SK-N-SH (cell line): ENCODE results near the gene GALNT6. TPM values are rescaled to one million over a fixed set of nuclear protein-coding genes. Genes with fewer than 3 reads are reported as not detected.

Experiments used
- CTCF ChIA-PET: fragments of 300-600, 350-600 bp; formaldehyde crosslinking; extraction: SDS; loops from one replicate; lab custom pipeline; 2021; lab: Yijun Ruan, JAX
- POLR2A ChIA-PET: fragments of 350-600 bp; sonication (Branson Sonifier 250); formaldehyde crosslinking; extraction: SDS; loops from one replicate; lab custom pipeline; 2020; ENCODE audit warnings: antibody characterized with exemption, inconsistent platforms; lab: Yijun Ruan, JAX
- DNase-seq: peaks from one replicate; pipeline ENCODE4 v3.0.0; 2012
- H2AFZ ChIP-seq: fragments of 200-600 bp; sonication (generic); 2 replicates; pipeline ENCODE4 v1.8.1; 2016; ENCODE audit warnings: antibody characterized with exemption, mild to moderate bottlenecking, low read depth
- H3F3A ChIP-seq: fragments of 200-600 bp; sonication (generic); replicated peaks from 2 replicates; pipeline ENCODE3; 2016; ENCODE audit warnings: antibody characterized with exemption, mild to moderate bottlenecking; ENCODE audit not compliant: insufficient read depth
- H3K27ac ChIP-seq, 2 experiments: fragments of 200-500 bp in 1 of 2; fragments of 200-600 bp in 1 of 2; sonication (Bioruptor generic) in 1 of 2; sonication (generic), shearing (Covaris generic) in 1 of 2; 2 replicates each; pipeline versions ENCODE4 v1.5.1 to v1.6.1; 2014 to 2016; ENCODE audit warnings: low read depth in 2 of 2, inconsistent platforms in 1 of 2, low read length in 1 of 2, mild to moderate bottlenecking in 1 of 2, mixed read lengths in 1 of 2
- H3K27me3 ChIP-seq: fragments of 200-600 bp; sonication (generic), shearing (Covaris generic); 2 replicates; pipeline ENCODE4 v1.6.1; 2016; ENCODE audit warnings: mixed run types; ENCODE audit not compliant: insufficient read depth
- H3K36me3 ChIP-seq, 2 experiments: fragments of 200-500 bp in 1 of 2; fragments of 200-600 bp in 1 of 2; sonication (Bioruptor generic) in 1 of 2; sonication (generic) in 1 of 2; replicated peaks in 1 of 2; 2 replicates each; pipeline versions ENCODE3 to v1.5.1; 2014 to 2016; ENCODE audit warnings: low read length in 1 of 2, mild to moderate bottlenecking in 1 of 2; ENCODE audit not compliant: insufficient read depth in 2 of 2, control insufficient read depth in 1 of 2
- H3K4me1 ChIP-seq, 2 experiments: fragments of 200-500 bp in 1 of 2; fragments of 200-600 bp in 1 of 2; sonication (Bioruptor generic) in 1 of 2; sonication (generic), shearing (Covaris generic) in 1 of 2; 2 replicates each; pipeline versions ENCODE4 v1.5.1 to v1.6.1; 2014 to 2016; ENCODE audit warnings: low read depth in 1 of 2, low read length in 1 of 2, mixed run types in 1 of 2; ENCODE audit not compliant: insufficient read depth in 2 of 2, control insufficient read depth in 1 of 2
- H3K4me2 ChIP-seq: fragments of 200-600 bp; sonication (generic), shearing (Covaris generic); 2 replicates; pipeline ENCODE4 v1.6.1; 2017; ENCODE audit warnings: mixed run types
- H3K4me3 ChIP-seq, 2 experiments: fragments of 200-500 bp in 1 of 2; fragments of 200-600 bp in 1 of 2; sonication (Bioruptor generic) in 1 of 2; sonication (generic), shearing (Covaris generic) in 1 of 2; 2 replicates each; pipeline versions ENCODE4 v1.5.1 to v1.8.1; 2014 to 2016; ENCODE audit warnings: low read depth in 2 of 2, inconsistent platforms in 1 of 2, low read length in 1 of 2, mild to moderate bottlenecking in 1 of 2, mixed read lengths in 1 of 2, moderate library complexity in 1 of 2
- H3K79me2 ChIP-seq: fragments of 200-600 bp; sonication (generic); 2 replicates; pipeline ENCODE4 v1.8.1; 2017; ENCODE audit warnings: mild to moderate bottlenecking; ENCODE audit not compliant: insufficient read depth
- H3K9ac ChIP-seq: fragments of 200-600 bp; sonication (generic); 2 replicates; pipeline ENCODE4 v1.6.1; 2017; ENCODE audit warnings: mixed run types
- H3K9me2 ChIP-seq: fragments of 200-600 bp; sonication (generic); 2 replicates; pipeline ENCODE4 v1.6.1; 2017; ENCODE audit warnings: mixed run types
- H3K9me3 ChIP-seq: fragments of 200-600 bp; sonication (generic); 2 replicates; pipeline ENCODE4 v1.6.1; 2017; ENCODE audit warnings: mixed run types, mild to moderate bottlenecking, moderate library complexity
- H4K20me1 ChIP-seq: fragments of 200-600 bp; sonication (generic); 2 replicates; pipeline ENCODE4 v1.6.1; 2017; ENCODE audit warnings: mild to moderate bottlenecking, mixed run types; ENCODE audit not compliant: insufficient read depth
- ELF1 ChIP-seq: IDR thresholded peaks from 2 replicates; pipeline ENCODE4 v1.4.0; 2012
- EP300 ChIP-seq, 2 experiments: IDR thresholded peaks; 2 replicates each; pipeline versions ENCODE4 v1.4.0 to v1.6.1; 2012; ENCODE audit warnings: borderline replicate concordance in 1 of 2, low read depth in 1 of 2, low read length in 1 of 2
- FOSL2 ChIP-seq: IDR thresholded peaks from 2 replicates; pipeline ENCODE4 v1.4.0; 2012; ENCODE audit warnings: low read depth, mild to moderate bottlenecking, moderate library complexity, borderline replicate concordance
- FOXJ3 ChIP-seq: sonication (generic); formaldehyde crosslinking; IDR thresholded peaks from 2 replicates; pipeline ENCODE4 v1.5.1; 2020; ENCODE audit warnings: mild to moderate bottlenecking, missing genetic modification reagents
- GABPA ChIP-seq: IDR thresholded peaks from 2 replicates; pipeline ENCODE4 v1.4.0; 2012; ENCODE audit warnings: low read depth, mild to moderate bottlenecking
- JUND ChIP-seq: IDR thresholded peaks from 2 replicates; pipeline ENCODE4 v1.4.0; 2012
- MEF2A ChIP-seq: IDR thresholded peaks from 2 replicates; pipeline ENCODE4 v1.4.0; 2012; ENCODE audit warnings: low read depth, borderline replicate concordance
- NRF1 ChIP-seq: IDR thresholded peaks from 2 replicates; pipeline ENCODE4 v1.6.1; 2012; ENCODE audit warnings: low read depth, mild to moderate bottlenecking, low read length
- POLR2AphosphoS5 ChIP-seq: IDR thresholded peaks from 2 replicates; pipeline ENCODE4 v1.6.1; 2012; ENCODE audit warnings: low read depth, low read length
- RCOR1 ChIP-seq: fragments of 150-350 bp; IDR thresholded peaks from 2 replicates; pipeline ENCODE4 v1.6.1; 2017; ENCODE audit warnings: antibody characterized with exemption, low read length
- RFX5 ChIP-seq: IDR thresholded peaks from 2 replicates; pipeline ENCODE4 v1.6.1; 2012; ENCODE audit warnings: mild to moderate bottlenecking, improper control_type of control experiment, low read length
- RXRA ChIP-seq: IDR thresholded peaks from 2 replicates; pipeline ENCODE4 v1.4.0; 2012; ENCODE audit warnings: low read depth, mild to moderate bottlenecking, borderline replicate concordance
- SIN3A ChIP-seq: IDR thresholded peaks from 2 replicates; pipeline ENCODE4 v1.6.1; 2012; ENCODE audit warnings: low read depth, mild to moderate bottlenecking, low read length, moderate library complexity, borderline replicate concordance
- SMC3 ChIP-seq: IDR thresholded peaks from 2 replicates; pipeline ENCODE4 v1.6.1; 2012; ENCODE audit warnings: low read depth, low read length, improper control_type of control experiment
- TAF1 ChIP-seq: IDR thresholded peaks from 2 replicates; pipeline ENCODE4 v1.6.1; 2012; ENCODE audit warnings: low read depth, mild to moderate bottlenecking, low read length, moderate library complexity, borderline replicate concordance
- TCF12 ChIP-seq: IDR thresholded peaks from 2 replicates; pipeline ENCODE4 v1.4.0; 2012
- YY1 ChIP-seq: IDR thresholded peaks from 2 replicates; pipeline ENCODE4 v1.4.0; 2012; ENCODE audit warnings: low read depth, mild to moderate bottlenecking
- WGBS: methylation state at CpG from one replicate; pipeline ENCODE4 v1.1.6; 2017; ENCODE audit warnings: low lambda C conversion rate; 5-methylcytosine and 5-hydroxymethylcytosine counted together
- polyA plus RNA-seq, 3 experiments: library from polyadenylated mRNA; depleted of rRNA; stranded (reverse); fragments of >200 nt; gene quantifications; 2 replicates each; pipeline ENCODE4 v1.2.3, GENCODE V29; 2012
- TF ChIP-seq, protein P1 (sequence below): IDR thresholded peaks from 2 replicates; pipeline ENCODE4; 2012
- TF ChIP-seq, protein P2 (sequence below): IDR thresholded peaks from 2 replicates; pipeline ENCODE4 v1.4.0; 2012; ENCODE audit warnings: low read depth, borderline replicate concordance
- TF ChIP-seq, protein P3 (sequence below): IDR thresholded peaks from 2 replicates; pipeline ENCODE4 v1.4.0; 2012; ENCODE audit warnings: low read depth, borderline replicate concordance
- TF ChIP-seq, protein P4 (sequence below): IDR thresholded peaks from 2 replicates; pipeline ENCODE4 v1.4.0; 2012; ENCODE audit warnings: low read depth

The GALNT6 gene
- polyA plus RNA-seq, 1 of the 3 experiments (the other 2 are of a cell fraction) = 0.74 TPM

DNA sequence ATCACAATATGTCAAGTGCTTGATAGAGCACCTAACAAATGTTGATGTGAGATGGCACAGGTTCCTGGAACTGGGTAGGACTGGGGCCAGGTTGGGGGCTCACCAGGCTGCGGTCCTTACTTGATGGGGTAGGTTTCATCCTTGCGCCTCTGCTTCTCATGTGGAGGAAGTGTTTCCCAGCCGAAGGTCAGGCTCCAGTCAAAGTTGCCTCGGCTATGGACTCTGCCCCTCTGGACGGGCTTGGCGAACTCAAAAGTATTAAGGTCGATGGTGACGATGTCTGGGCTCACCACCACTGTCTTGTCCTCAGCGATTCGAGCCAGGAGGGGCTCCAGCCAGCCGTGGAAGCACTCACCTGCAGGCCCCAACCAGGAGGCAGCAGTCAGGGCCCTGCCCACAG, 27.2 kb downstream of the GALNT6 start:
- TF ChIP-seq YY1 (no peak), RXRA (no peak), TAF1 (no peak), SIN3A (no peak), JUND (no peak), FOXJ3 (CRISPR knock-in tag) (no peak), TCF12 (no peak), EP300 (IDR thresholded peaks at IDR 0.05; ENCODE audit: borderline replicate concordance in 1 of 2, low read depth in 1 of 2, low read length in 1 of 2) (no peak), RFX5 (no peak)
- TF ChIP-seq, all 33 proteins: peak for 0
- no peaks in the 10 kb centered on the region for H3K36me3 ChIP-seq
- H3K27ac ChIP-seq = no peak overlapping the region
- ChIA-PET POLR2A (no interaction called here), CTCF (interaction anchor here (0.9 kb wide), 1 partner anchor 56 kb away, joined by 4 read pairs; no protein-coding TSS in a partner anchor)
- no peak overlapping the region for H2AFZ ChIP-seq
- H3K9ac ChIP-seq = no peak overlapping the region
- H4K20me1 ChIP-seq = no peaks in the 10 kb centered on the region
- H3K79me2 ChIP-seq = no peaks in the 10 kb centered on the region
- no peak overlapping the region for H3K4me2 ChIP-seq
- no peaks in the 10 kb centered on the region for H3K9me3 ChIP-seq
- H3K27me3 ChIP-seq = no peaks in the 10 kb centered on the region
- no peaks in the 10 kb centered on the region for H3K9me2 ChIP-seq
- no peak for DNase-seq
- WGBS = 85% methylated on average over 8 of the region's 11 CpGs
- no peak overlapping the region for H3K4me3 ChIP-seq
- H3F3A ChIP-seq = no peaks in the 10 kb centered on the region
- H3K4me1 ChIP-seq = peaks cover 0 to 11% of the 10 kb centered on the region in 2 experiments; a peak in 1 of 4 replicates

DNA sequence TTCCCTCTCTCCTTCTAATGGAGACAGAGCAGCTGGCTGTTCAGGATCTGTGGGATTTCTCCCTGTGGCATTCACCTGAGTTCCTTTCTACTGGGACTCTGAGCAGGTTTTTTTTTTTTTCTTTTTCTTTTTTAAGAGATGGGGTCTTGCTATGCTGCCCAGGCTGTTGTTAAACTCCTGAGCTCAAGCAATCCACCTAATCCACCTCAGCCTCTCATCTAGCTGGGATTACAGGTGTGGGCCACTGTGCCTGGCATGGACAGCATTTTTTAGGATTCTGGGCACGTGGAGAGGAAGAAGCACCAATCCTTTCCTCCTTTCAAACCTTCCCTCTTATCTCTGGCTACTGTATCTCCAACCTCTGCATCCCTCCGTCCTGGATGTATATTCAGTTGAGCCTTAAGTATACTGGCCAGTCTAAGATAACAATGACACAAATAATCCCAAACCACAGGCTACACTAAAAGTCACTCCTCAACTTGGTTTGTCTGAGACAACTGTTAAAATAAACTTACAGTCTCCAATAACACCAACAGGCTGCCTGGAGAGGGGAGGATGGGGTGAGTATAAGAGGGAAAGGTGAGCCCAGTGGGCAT, 28.4 kb downstream of the GALNT6 start:
- Histone ChIP-seq H3K9me2 (no peaks in the 10 kb centered on the region), H3K9ac (no peak overlapping the region), H4K20me1 (no peaks in the 10 kb centered on the region), H2AFZ (no peak overlapping the region), H3F3A (no peaks in the 10 kb centered on the region), H3K36me3 (no peaks in the 10 kb centered on the region), H3K4me2 (no peak overlapping the region), H3K9me3 (no peaks in the 10 kb centered on the region), H3K27ac (no peak overlapping the region), H3K27me3 (no peaks in the 10 kb centered on the region), H3K4me1 (peaks cover 0 to 9% of the 10 kb centered on the region in 2 experiments; a peak in 1 of 4 replicates), H3K4me3 (no peak overlapping the region), H3K79me2 (no peaks in the 10 kb centered on the region)
- CTCF ChIA-PET = interaction anchor here (1.3 to 2.3 kb wide), 3 partner anchors 9 to 12 kb away, joined by 4 to 5 read pairs (median 4); no protein-coding TSS in a partner anchor
- 58% methylated on average over 2 of the region's 2 CpGs for WGBS
- POLR2A ChIA-PET = no interaction called here
- no peak for DNase-seq
- TF ChIP-seq, protein P1, sequence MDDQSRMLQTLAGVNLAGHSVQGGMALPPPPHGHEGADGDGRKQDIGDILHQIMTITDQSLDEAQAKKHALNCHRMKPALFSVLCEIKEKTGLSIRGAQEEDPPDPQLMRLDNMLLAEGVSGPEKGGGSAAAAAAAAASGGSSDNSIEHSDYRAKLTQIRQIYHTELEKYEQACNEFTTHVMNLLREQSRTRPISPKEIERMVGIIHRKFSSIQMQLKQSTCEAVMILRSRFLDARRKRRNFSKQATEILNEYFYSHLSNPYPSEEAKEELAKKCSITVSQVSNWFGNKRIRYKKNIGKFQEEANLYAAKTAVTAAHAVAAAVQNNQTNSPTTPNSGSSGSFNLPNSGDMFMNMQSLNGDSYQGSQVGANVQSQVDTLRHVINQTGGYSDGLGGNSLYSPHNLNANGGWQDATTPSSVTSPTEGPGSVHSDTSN = no peak
- TF ChIP-seq, protein P2, sequence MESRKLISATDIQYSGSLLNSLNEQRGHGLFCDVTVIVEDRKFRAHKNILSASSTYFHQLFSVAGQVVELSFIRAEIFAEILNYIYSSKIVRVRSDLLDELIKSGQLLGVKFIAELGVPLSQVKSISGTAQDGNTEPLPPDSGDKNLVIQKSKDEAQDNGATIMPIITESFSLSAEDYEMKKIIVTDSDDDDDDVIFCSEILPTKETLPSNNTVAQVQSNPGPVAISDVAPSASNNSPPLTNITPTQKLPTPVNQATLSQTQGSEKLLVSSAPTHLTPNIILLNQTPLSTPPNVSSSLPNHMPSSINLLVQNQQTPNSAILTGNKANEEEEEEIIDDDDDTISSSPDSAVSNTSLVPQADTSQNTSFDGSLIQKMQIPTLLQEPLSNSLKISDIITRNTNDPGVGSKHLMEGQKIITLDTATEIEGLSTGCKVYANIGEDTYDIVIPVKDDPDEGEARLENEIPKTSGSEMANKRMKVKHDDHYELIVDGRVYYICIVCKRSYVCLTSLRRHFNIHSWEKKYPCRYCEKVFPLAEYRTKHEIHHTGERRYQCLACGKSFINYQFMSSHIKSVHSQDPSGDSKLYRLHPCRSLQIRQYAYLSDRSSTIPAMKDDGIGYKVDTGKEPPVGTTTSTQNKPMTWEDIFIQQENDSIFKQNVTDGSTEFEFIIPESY = no peak
- TF ChIP-seq, protein P3, sequence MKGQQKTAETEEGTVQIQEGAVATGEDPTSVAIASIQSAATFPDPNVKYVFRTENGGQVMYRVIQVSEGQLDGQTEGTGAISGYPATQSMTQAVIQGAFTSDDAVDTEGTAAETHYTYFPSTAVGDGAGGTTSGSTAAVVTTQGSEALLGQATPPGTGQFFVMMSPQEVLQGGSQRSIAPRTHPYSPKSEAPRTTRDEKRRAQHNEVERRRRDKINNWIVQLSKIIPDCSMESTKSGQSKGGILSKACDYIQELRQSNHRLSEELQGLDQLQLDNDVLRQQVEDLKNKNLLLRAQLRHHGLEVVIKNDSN = no peak
- TF ChIP-seq, protein P4, sequence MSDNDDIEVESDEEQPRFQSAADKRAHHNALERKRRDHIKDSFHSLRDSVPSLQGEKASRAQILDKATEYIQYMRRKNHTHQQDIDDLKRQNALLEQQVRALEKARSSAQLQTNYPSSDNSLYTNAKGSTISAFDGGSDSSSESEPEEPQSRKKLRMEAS = no peak
- no peak for TF ChIP-seq SIN3A
- TF ChIP-seq MEF2A = no peak
- TF ChIP-seq RCOR1 = no peak
- no peak for TF ChIP-seq TCF12
- no peak for TF ChIP-seq POLR2AphosphoS5
- TF ChIP-seq JUND = no peak
- no peak for TF ChIP-seq SMC3
- TF ChIP-seq NRF1 = no peak
- no peak for TF ChIP-seq ELF1
- TF ChIP-seq GABPA = no peak
- no peak for TF ChIP-seq EP300 (IDR thresholded peaks at IDR 0.05; ENCODE audit: borderline replicate concordance in 1 of 2, low read depth in 1 of 2, low read length in 1 of 2)
- no peak for TF ChIP-seq FOSL2
